Measurements from ENCODE around the gene GPR42. TPM values are rescaled to one million over a fixed set of nuclear protein-coding genes. Genes with fewer than 3 reads are reported as not detected.

The GPR42 gene
- total RNA-seq, 1 experiment from 2014 or later: not detected

- in situ Hi-C loops (cut with HindIII; ENCODE audit: low sequenced_read_pairs): no loop called here
- DNase-seq (ENCODE audit: low spot score): no peak
Measured at GRCh38 chr19:35408284-35409171, 37.7 kb downstream of the GPR42 start.

- in situ Hi-C loops (cut with HindIII; ENCODE audit: low sequenced_read_pairs): no loop called here
- no peak for DNase-seq (ENCODE audit: low spot score)
Measured at GRCh38 chr19:35409191-35409590, 38.3 kb downstream of the GPR42 start.

GRCh38 chr19:35410487-35410886 is 39.6 kb downstream of the GPR42 start:
- in situ Hi-C loops (cut with HindIII; ENCODE audit: low sequenced_read_pairs): no loop called here
- DNase-seq (ENCODE audit: low spot score): no peak

GRCh38 chr19:35414442-35414841 is 43.6 kb downstream of the GPR42 start:
- no peak for DNase-seq (ENCODE audit: low spot score)
- in situ Hi-C loops (cut with HindIII; ENCODE audit: low sequenced_read_pairs): no loop called here

- in situ Hi-C loops (cut with HindIII; ENCODE audit: low sequenced_read_pairs): no loop called here
- DNase-seq (ENCODE audit: low spot score): no peak
Measured at GRCh38 chr19:35416331-35416730, 45.5 kb downstream of the GPR42 start.

- in situ Hi-C loops (cut with HindIII; ENCODE audit: low sequenced_read_pairs): no loop called here
- DNase-seq (ENCODE audit: low spot score): no peak
Measured at GRCh38 chr19:35417278-35417677, 46.4 kb downstream of the GPR42 start.

- in situ Hi-C loops (cut with HindIII; ENCODE audit: low sequenced_read_pairs): no loop called here
- DNase-seq (ENCODE audit: low spot score): no peak
Measured at GRCh38 chr19:35417713-35418534, 47.1 kb downstream of the GPR42 start.

GRCh38 chr19:35419046-35419445 is 48.2 kb downstream of the GPR42 start:
- in situ Hi-C loops (cut with HindIII; ENCODE audit: low sequenced_read_pairs): no loop called here
- DNase-seq (ENCODE audit: low spot score): no peak

GRCh38 chr19:35419805-35420204 is 48.9 kb downstream of the GPR42 start:
- no peak for DNase-seq (ENCODE audit: low spot score)
- in situ Hi-C loops (cut with HindIII; ENCODE audit: low sequenced_read_pairs): no loop called here

GRCh38 chr19:35421362-35421761 is 50.5 kb downstream of the GPR42 start:
- DNase-seq (ENCODE audit: low spot score): no peak
- in situ Hi-C loops (cut with HindIII; ENCODE audit: low sequenced_read_pairs): no loop called here

Other genes with a start within 250 kb of the GPR42 start
- 0.06 and 0.07 TPM in 2 replicates for gene LGI4, start 236.0 kb upstream of the GPR42 start, total RNA-seq (2014; rRNA removed; shearing (Covaris generic))
- gene FXYD1, start 232.2 kb upstream of the GPR42 start, total RNA-seq (2014; rRNA removed; shearing (Covaris generic)): not detected in 2 replicates
- gene FXYD7, start 227.8 kb upstream of the GPR42 start, total RNA-seq (2014; rRNA removed; shearing (Covaris generic)): not detected in 2 replicates
- not detected in 2 replicates for gene FXYD5, start 216.3 kb upstream of the GPR42 start, total RNA-seq (2014; rRNA removed; shearing (Covaris generic))
- not detected in 2 replicates for gene FAM187B, start 142.3 kb upstream of the GPR42 start, total RNA-seq (2014; rRNA removed; shearing (Covaris generic))
- 16.7 and 18.7 TPM in 2 replicates for gene LSR, start 122.1 kb upstream of the GPR42 start, total RNA-seq (2014; rRNA removed; shearing (Covaris generic))
- 90.7 and 98.8 TPM in 2 replicates for gene USF2, start 102.1 kb upstream of the GPR42 start, total RNA-seq (2014; rRNA removed; shearing (Covaris generic))
- not detected in 2 replicates for gene HAMP, start 88.5 kb upstream of the GPR42 start, total RNA-seq (2014; rRNA removed; shearing (Covaris generic))
- gene MAG, start 78.9 kb upstream of the GPR42 start, total RNA-seq (2014; rRNA removed; shearing (Covaris generic)): not detected in 2 replicates
- gene CD22, start 41.9 kb upstream of the GPR42 start, total RNA-seq (2014; rRNA removed; shearing (Covaris generic)): not detected in 2 replicates
- not detected in 2 replicates for gene FFAR1, start 23.2 kb upstream of the GPR42 start, total RNA-seq (2014; rRNA removed; shearing (Covaris generic))
- gene FFAR3, start 12.6 kb upstream of the GPR42 start, total RNA-seq (2014; rRNA removed; shearing (Covaris generic)): not detected in 2 replicates
- gene FFAR2, start 77.2 kb downstream of the GPR42 start, total RNA-seq (2014; rRNA removed; shearing (Covaris generic)): not detected in 2 replicates
- gene KRTDAP, start 119.4 kb downstream of the GPR42 start, total RNA-seq (2014; rRNA removed; shearing (Covaris generic)): not detected in 2 replicates
- 85.4 and 136 TPM in 2 replicates for gene DMKN, start 142.6 kb downstream of the GPR42 start, total RNA-seq (2014; rRNA removed; shearing (Covaris generic))
- gene SBSN, start 157.2 kb downstream of the GPR42 start, total RNA-seq (2014; rRNA removed; shearing (Covaris generic)): not detected in 2 replicates
- 3.2 TPM in 1 of 2 replicates, not detected in the other for gene GAPDHS, start 162.4 kb downstream of the GPR42 start, total RNA-seq (2014; rRNA removed; shearing (Covaris generic))
- 208 and 254 TPM in 2 replicates for gene TMEM147, start 174.6 kb downstream of the GPR42 start, total RNA-seq (2014; rRNA removed; shearing (Covaris generic))
- gene ATP4A, start 192.6 kb downstream of the GPR42 start, total RNA-seq (2014; rRNA removed; shearing (Covaris generic)): not detected in 2 replicates
- gene PMIS2, start 215.1 kb downstream of the GPR42 start, total RNA-seq (2014; rRNA removed; shearing (Covaris generic)): not detected in 2 replicates
- gene HAUS5, start 241.7 kb downstream of the GPR42 start, total RNA-seq (2014; rRNA removed; shearing (Covaris generic)): 21.5 and 32.4 TPM in 2 replicates

All from G401 (cell line).